Left lung (tissue), 10 donors: ENCODE data around the gene SERPINB3. TPM values are rescaled to one million over a fixed set of nuclear protein-coding genes. Genes with fewer than 3 reads are reported as not detected.
"Not testable (repeated sequence)": the region's sequence is repeated elsewhere in the genome, so short reads cannot be mapped to it uniquely, and the experiment has no call there.

ENCODE experiments used
- ATAC-seq: fragments of 200-7000 bp; cut with Tn5 transposase; one replicate; pipeline ENCODE4 v1.9.1; 2020; ENCODE audit warnings: moderate library complexity
- DNase-seq, 4 donors: peaks; one replicate each; pipeline ENCODE4 v3.0.0-alpha.2; 2013 to 2020
- H3K27ac ChIP-seq, 2 donors: fragments of 200-600 bp; sonication (generic) in 1 of 2; one replicate each; pipeline versions ENCODE4 v1.5.0 to v1.8.0; 2020 to 2021
- H3K27me3 ChIP-seq, 2 donors: fragments of 200-600 bp; sonication (generic) in 1 of 2; one replicate each; pipeline versions ENCODE4 v1.5.0 to v1.8.0; 2020 to 2021
- H3K36me3 ChIP-seq, 2 donors: fragments of 200-600 bp; sonication (generic) in 1 of 2; one replicate each; pipeline versions ENCODE4 v1.5.0 to v1.8.0; 2020 to 2021
- H3K4me1 ChIP-seq, 2 donors: fragments of 200-600 bp; one replicate each; pipeline ENCODE4 v1.8.0; 2021
- H3K4me3 ChIP-seq, 2 donors: fragments of 200-600 bp; sonication (generic) in 1 of 2; one replicate each; pipeline versions ENCODE4 v1.5.0 to v1.8.0; 2020 to 2021; ENCODE audit warnings: mild to moderate bottlenecking in 1 of 2
- H3K9me3 ChIP-seq, 2 donors: fragments of 200-600 bp; sonication (generic) in 1 of 2; one replicate each; pipeline versions ENCODE4 v1.5.0 to v1.8.0; 2020 to 2021
- intact Hi-C, 2 donors: fragments of 100-400 bp; cut with DNase I; formaldehyde crosslinking; loops; one replicate each; pipeline versions ENCODE4 v1.11.2 to v1.14.2; 2022
- polyA plus RNA-seq, 6 donors: library from polyadenylated mRNA; unstranded; fragments of 120-200 nt; gene quantifications; one replicate each; pipeline ENCODE4 v1.2.1, GENCODE V29; 2013; ENCODE audit not compliant: insufficient read length in 6 of 6
- total RNA-seq, 2 donors: library from RNA; stranded (reverse); fragmentation: NEBNext Ultra II Directional; extraction: Animal tissue kit (Norgen Biotek cat#: 25700); gene quantifications; one replicate each; pipeline ENCODE4 v1.2.1, GENCODE V29; 2021
- TF ChIP-seq, protein P1 (sequence below), 2 donors: fragments of 200-600 bp; sonication (generic) in 1 of 2; IDR thresholded peaks; one replicate each; pipeline versions ENCODE4 v1.5.0 to v1.8.0; 2021; ENCODE audit warnings: antibody characterized with exemption in 2 of 2
- donor health status: DM: no; HTN: yes; CAD: no.
- donor health status: DM: no; HTN: no; CAD: no.

The SERPINB3 gene
- total and polyA plus RNA-seq, 8 donors, result not detected

DNA sequence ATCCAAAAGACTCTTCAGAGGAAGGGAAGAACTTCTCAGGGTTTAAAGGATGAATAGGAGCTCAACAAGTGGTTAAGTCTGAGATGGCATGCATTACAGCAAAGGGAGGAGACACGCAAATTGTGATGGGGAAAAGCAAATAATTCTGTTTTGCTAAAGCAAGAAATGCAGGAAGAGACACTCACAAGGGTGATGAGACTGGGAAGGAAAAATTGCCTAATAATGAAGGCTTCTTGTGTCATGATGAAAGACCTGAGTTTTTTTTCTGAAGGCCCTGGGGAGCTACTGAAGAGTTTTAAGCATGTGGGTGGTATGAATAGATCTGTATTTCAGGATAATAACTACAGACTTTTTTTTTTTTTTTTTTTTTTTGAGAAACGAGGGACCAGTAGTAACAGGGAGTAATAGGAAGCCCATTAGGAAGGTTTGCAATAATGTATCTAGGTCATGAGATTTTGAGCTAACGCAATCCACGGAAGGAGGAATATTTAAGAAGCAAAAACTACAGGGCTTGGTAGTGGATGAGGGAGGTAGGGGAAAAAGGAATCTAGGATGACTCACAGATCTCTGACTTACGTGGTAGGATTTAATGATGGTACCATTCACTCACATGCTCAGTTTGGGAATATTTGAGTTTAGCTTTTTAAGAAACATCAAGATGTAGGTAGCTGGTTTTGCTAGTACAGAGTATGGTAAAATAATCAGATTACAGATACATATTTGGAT is 16.0 kb upstream of the SERPINB3 start:
- Histone ChIP-seq H3K27me3 (no peaks in the 10 kb centered on the region), H3K27ac (peak overlapping the region in 1 of 2 donors; percentile 53), H3K4me3 (no peak overlapping the region), H3K9me3 (no peaks in the 10 kb centered on the region), H3K4me1 (no peaks in the 10 kb centered on the region), H3K36me3 (no peaks in the 10 kb centered on the region)
- TF ChIP-seq, protein P1, sequence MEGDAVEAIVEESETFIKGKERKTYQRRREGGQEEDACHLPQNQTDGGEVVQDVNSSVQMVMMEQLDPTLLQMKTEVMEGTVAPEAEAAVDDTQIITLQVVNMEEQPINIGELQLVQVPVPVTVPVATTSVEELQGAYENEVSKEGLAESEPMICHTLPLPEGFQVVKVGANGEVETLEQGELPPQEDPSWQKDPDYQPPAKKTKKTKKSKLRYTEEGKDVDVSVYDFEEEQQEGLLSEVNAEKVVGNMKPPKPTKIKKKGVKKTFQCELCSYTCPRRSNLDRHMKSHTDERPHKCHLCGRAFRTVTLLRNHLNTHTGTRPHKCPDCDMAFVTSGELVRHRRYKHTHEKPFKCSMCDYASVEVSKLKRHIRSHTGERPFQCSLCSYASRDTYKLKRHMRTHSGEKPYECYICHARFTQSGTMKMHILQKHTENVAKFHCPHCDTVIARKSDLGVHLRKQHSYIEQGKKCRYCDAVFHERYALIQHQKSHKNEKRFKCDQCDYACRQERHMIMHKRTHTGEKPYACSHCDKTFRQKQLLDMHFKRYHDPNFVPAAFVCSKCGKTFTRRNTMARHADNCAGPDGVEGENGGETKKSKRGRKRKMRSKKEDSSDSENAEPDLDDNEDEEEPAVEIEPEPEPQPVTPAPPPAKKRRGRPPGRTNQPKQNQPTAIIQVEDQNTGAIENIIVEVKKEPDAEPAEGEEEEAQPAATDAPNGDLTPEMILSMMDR (IDR thresholded peaks at IDR 0.05), result no peak
- no peak for ATAC-seq
- intact Hi-C loops, result no loop called here
- DNase-seq, result no peak

DNA sequence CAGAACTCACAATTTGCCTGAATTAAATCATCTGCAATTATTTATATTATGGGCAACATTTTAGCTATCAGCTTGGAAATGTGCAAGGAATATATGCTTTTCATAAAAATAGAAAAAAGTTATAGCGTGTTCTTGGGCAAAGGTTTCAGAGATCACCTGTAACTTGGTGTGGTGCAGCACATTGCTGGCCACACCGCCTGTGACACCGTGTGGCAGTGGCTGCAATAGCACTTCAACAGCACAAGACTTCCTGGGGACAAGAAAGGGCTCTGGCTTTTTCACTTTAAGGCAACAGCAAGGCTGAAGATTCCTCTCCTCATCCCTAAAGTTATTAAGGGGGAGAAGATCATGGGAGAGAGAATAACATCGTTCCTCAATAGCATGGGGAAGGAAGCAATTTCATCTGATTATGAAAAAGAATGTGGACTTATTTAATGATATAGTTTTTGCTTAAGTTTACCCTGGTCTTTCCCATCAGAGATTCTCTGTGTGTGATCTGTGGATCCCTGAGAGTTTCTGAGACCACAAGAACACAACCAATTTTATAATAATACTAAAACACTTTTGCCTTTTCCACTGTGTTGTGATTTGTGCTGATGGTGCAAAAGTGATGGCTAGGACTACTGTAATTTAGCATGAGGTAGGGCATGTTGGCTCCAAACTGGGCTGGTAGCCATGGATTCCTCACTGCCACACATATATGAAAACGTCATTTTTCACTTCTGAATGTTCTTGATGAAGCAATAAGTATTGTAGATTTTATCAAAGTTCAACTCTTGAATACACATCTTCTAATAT is 15.0 kb upstream of the SERPINB3 start:
- no peak overlapping the region for H3K4me3 ChIP-seq
- H3K36me3 ChIP-seq, result no peaks in the 10 kb centered on the region
- intact Hi-C loops, result no loop called here
- ATAC-seq, result peak; percentile 50
- TF ChIP-seq, protein P1 (IDR thresholded peaks at IDR 0.05), result peak in 1 of 2 donors; percentile 10
- no peaks in the 10 kb centered on the region for H3K27me3 ChIP-seq
- peak in 1 of 4 donors; percentile 31 for DNase-seq
- no peaks in the 10 kb centered on the region for H3K9me3 ChIP-seq
- no peaks in the 10 kb centered on the region for H3K4me1 ChIP-seq
- H3K27ac ChIP-seq, result no peak overlapping the region

DNA sequence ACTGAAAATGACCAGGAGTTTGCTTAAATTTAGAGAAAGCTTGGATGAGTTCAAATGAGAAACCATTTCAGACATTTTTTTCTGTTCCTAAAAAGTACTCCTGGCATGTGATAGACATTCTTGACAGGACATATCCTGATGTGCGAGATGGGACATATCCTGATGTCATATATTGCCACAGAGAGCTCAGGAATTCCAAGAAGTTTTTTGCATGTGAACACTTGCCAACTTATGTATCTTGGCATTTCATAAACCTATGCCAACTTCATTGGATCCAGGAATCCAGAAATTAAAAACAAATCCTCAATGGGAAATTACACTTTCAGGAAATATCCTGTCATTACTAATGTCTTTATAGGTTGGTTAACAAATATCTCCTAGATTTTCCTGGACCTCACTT is 2.9 kb upstream of the SERPINB3 start:
- Histone ChIP-seq H3K27ac (no peak overlapping the region), H3K4me1 (no peaks in the 10 kb centered on the region), H3K36me3 (no peaks in the 10 kb centered on the region), H3K9me3 (peaks cover 0 to 6% of the 10 kb centered on the region in 2 donors), H3K4me3 (no peak overlapping the region), H3K27me3 (no peaks in the 10 kb centered on the region)
- no peak for DNase-seq
- intact Hi-C loops, result no loop called here
- ATAC-seq, result no peak
- TF ChIP-seq, protein P1 (IDR thresholded peaks at IDR 0.05), result no peak

GRCh38 chr18:63658920-63659319 is 2.8 kb downstream of the SERPINB3 start:
- H3K27ac ChIP-seq, H3K9me3 ChIP-seq, intact Hi-C loops, H3K36me3 ChIP-seq, H3K4me3 ChIP-seq, ATAC-seq, H3K27me3 ChIP-seq, DNase-seq, H3K4me1 ChIP-seq: not testable (repeated sequence)

- intact Hi-C loops, H3K9me3 ChIP-seq, ATAC-seq, H3K4me1 ChIP-seq, H3K27ac ChIP-seq, H3K4me3 ChIP-seq, H3K27me3 ChIP-seq, DNase-seq, H3K36me3 ChIP-seq: not testable (repeated sequence)
These were observed 11.4 kb downstream of the SERPINB3 start for GRCh38 chr18:63650271-63650670.

DNA sequence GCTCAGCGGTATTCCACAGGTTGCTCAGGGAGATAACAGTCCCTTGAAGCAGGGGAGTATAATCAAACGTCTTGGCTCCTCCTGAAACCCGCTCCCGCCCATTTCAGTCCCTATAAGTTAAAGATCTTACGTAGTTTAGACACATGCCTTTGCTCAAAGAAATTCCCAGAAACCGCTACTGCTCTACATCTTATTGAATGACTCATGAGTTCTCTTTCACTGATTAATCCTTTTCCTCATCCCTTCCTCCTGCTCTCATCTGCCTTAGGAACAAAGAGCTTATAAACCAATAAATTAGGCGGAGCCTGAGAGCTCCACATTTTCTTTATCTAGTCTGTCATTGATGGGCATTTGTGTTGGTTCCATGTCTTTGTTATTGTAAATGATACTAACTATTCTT is 13.5 kb downstream of the SERPINB3 start:
- TF ChIP-seq, protein P1 (IDR thresholded peaks at IDR 0.05), result no peak
- H3K36me3 ChIP-seq, result no peaks in the 10 kb centered on the region
- H3K27me3 ChIP-seq, result no peaks in the 10 kb centered on the region
- no peaks in the 10 kb centered on the region for H3K4me1 ChIP-seq
- H3K4me3 ChIP-seq, result no peak overlapping the region
- H3K27ac ChIP-seq, result no peak overlapping the region
- ATAC-seq, result no peak
- no peak for DNase-seq
- no peaks in the 10 kb centered on the region for H3K9me3 ChIP-seq
- intact Hi-C loops, result no loop called here
